HFFc6 (cell line): Measurements from ENCODE around the gene RAD9A. TPM values are rescaled to one million over a fixed set of nuclear protein-coding genes. Genes with fewer than 3 reads are reported as not detected.
A peak's percentile ranks its signal among the peaks of the same experiment; 100 is the strongest.

Source experiments
- DNase-seq: peaks from one replicate; pipeline ENCODE4 v3.0.0-alpha.2; 2018
- H3K27ac Mint-ChIP-seq: 2 replicates; pipeline ENCODE4 v1.8.0; 2020; ENCODE audit warnings: mild to moderate bottlenecking, mixed read lengths
- H3K27me3 Mint-ChIP-seq: 2 replicates; pipeline ENCODE4 v1.8.0; 2021; ENCODE audit warnings: mild to moderate bottlenecking, moderate library complexity, mixed read lengths; ENCODE audit not compliant: insufficient read depth
- H3K36me3 Mint-ChIP-seq: 2 replicates; pipeline ENCODE4 v1.8.0; 2021; ENCODE audit warnings: low read depth, mixed read lengths
- H3K4me1 Mint-ChIP-seq: 2 replicates; pipeline ENCODE4 v1.8.0; 2020; ENCODE audit warnings: low read depth, mixed read lengths
- H3K4me3 Mint-ChIP-seq: 2 replicates; pipeline ENCODE4 v1.8.0; 2020; ENCODE audit warnings: mild to moderate bottlenecking, moderate library complexity, mixed read lengths
- H3K9me3 Mint-ChIP-seq: 2 replicates; pipeline ENCODE4 v1.8.0; 2020; ENCODE audit warnings: mild to moderate bottlenecking, mixed read lengths
- total RNA-seq, 6 experiments: library from RNA; stranded (reverse); fragmentation: NEBNext Ultra II Directional; extraction: Animal tissue kit (Norgen Biotek cat#: 25700); gene quantifications; 2 replicates in 1 of 6; 3 replicates in 5 of 6; pipeline ENCODE4 v1.2.3, GENCODE V29; 2021
- TF ChIP-seq, protein P1 (sequence below): fragments of 200-600 bp; sonication (generic); IDR thresholded peaks from 2 replicates; pipeline ENCODE4 v1.5.0; 2021; ENCODE audit warnings: antibody characterized with exemption, mild to moderate bottlenecking

RAD9A gene
- total RNA-seq, 6 experiments from 2014 or later: 7.6 to 10.3 (median 8.8) TPM

DNA sequence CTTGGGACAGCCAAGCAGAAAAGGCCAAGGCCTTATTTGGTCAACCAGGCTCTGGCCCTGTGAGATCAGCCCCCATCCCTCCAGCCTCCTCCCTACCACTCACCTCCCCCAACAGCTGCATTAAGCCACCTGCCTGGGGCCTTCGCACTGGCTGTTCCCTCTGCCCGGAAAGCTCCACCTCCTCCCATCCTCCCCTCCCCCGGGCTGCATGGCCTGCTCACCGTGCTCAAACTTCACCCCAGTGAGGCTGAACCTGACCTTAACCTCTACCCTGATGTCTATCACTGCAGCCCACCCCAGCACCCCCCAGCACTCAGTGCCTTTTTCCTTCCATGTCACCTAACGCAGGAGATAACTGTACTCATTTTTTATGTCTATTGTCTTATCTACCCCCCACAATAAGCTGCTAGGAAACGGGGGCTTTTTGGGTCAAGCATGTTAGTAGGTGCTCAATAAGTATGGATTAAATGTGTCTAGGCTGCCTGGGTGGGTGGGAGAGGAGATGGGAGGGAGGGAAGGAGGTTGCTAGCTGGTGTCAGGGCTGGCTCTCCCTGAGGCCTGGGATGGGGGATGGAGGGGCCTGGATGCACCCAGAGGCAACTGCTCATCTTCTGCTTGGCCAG, 44.8 kb downstream of the RAD9A start:
- H3K27me3 Mint-ChIP-seq: peaks cover 9% of the 10 kb centered on the region
- DNase-seq: no peak
- peak overlapping the region; percentile 30; the same call in 1 of the 2 replicates for H3K27ac Mint-ChIP-seq
- TF ChIP-seq, protein P1, sequence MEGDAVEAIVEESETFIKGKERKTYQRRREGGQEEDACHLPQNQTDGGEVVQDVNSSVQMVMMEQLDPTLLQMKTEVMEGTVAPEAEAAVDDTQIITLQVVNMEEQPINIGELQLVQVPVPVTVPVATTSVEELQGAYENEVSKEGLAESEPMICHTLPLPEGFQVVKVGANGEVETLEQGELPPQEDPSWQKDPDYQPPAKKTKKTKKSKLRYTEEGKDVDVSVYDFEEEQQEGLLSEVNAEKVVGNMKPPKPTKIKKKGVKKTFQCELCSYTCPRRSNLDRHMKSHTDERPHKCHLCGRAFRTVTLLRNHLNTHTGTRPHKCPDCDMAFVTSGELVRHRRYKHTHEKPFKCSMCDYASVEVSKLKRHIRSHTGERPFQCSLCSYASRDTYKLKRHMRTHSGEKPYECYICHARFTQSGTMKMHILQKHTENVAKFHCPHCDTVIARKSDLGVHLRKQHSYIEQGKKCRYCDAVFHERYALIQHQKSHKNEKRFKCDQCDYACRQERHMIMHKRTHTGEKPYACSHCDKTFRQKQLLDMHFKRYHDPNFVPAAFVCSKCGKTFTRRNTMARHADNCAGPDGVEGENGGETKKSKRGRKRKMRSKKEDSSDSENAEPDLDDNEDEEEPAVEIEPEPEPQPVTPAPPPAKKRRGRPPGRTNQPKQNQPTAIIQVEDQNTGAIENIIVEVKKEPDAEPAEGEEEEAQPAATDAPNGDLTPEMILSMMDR: no peak
- H3K4me3 Mint-ChIP-seq: no peak overlapping the region
- peaks cover 8% of the 10 kb centered on the region for H3K36me3 Mint-ChIP-seq
- H3K4me1 Mint-ChIP-seq: no peaks in the 10 kb centered on the region
- no peaks in the 10 kb centered on the region for H3K9me3 Mint-ChIP-seq

- peaks cover 1% of the 10 kb centered on the region for H3K36me3 Mint-ChIP-seq
- peaks cover 9% of the 10 kb centered on the region for H3K27me3 Mint-ChIP-seq
- no peak for DNase-seq
- H3K27ac Mint-ChIP-seq: peak within 1 kb of the TSS; percentile 30; the same call in 1 of the 2 replicates
- no peak within 1 kb of the TSS for H3K4me3 Mint-ChIP-seq
- no peaks in the 10 kb centered on the region for H3K9me3 Mint-ChIP-seq
- TF ChIP-seq, protein P1: no peak
- peaks cover 4% of the 10 kb centered on the region; the same call in 1 of the 2 replicates for H3K4me1 Mint-ChIP-seq
These were observed 45.5 kb downstream of the RAD9A start, which contains the start of gene PTPRCAP for GRCh38 chr11:67437082-67437808. TSS of gene PTPRCAP (minus strand) at chr11:67437682. CDS start at chr11:67437619, 63 bp downstream.

DNA sequence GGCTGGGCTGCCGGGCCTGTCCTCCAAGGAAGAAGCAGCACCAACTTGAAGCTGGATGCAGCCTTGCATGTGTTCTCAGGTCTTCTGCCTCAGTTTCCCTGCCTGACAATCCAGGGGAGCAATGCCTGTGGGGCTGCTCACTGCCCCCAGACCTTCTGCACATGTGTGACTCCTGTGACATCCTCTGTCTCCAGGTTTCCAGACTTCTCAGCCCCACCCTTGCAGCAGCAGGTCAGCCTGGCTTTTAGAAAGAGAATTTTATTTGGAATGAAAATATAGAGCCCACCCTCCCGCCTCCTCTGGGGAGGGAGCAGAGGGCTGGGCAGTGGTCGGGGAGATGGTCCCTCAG, 46.0 kb downstream of the RAD9A start:
- TF ChIP-seq, protein P1: no peak
- Mint-ChIP-seq H3K4me3 (no peak overlapping the region), H3K9me3 (no peaks in the 10 kb centered on the region), H3K36me3 (no peaks in the 10 kb centered on the region; the same call in 1 of the 2 replicates), H3K27ac (no peak overlapping the region), H3K4me1 (peaks cover 10% of the 10 kb centered on the region; the same call in 1 of the 2 replicates), H3K27me3 (peaks cover 9% of the 10 kb centered on the region; the same call in 1 of the 2 replicates)
- no peak for DNase-seq

DNA sequence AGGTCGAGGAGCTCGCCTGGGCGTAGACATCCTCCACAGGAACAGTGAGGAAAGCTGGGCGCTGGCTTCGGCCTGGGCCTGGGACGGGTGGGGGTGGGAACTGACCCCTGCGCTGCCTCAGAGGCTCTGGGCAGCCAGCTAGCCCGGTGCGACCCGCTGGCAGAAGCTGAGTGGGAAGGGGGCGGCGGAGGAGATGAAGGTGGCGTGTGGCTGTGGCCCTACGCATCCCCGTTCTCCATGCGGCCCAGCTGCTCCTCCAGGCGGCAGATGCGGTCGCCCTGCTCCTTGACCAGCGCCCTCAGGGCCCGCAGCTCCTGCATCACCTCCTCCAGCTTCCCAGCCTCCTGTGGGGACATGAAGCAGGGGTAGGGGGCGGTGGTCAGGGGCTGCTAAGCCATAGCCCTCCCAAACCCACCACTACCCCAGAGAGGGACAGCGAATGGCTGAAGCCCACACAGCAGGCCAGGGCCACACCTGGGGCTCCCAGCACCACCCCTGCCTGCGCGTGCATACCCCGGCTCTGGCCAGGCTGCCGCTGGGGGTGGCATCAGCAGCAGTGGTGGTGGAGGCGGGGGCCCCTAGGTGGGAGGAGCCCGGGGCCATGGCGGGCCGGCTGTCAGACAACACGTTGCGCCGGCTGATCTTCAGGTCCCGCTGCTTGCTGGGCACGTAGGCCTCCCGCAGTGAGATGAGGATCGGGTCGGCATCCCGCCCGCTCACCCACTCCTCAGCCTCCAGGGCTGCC, 46.5 kb downstream of the RAD9A start:
- peaks cover 9% of the 10 kb centered on the region; the same call in 1 of the 2 replicates for H3K27me3 Mint-ChIP-seq
- no peaks in the 10 kb centered on the region for H3K9me3 Mint-ChIP-seq
- DNase-seq: no peak
- H3K36me3 Mint-ChIP-seq: no peaks in the 10 kb centered on the region; the same call in 1 of the 2 replicates
- TF ChIP-seq, protein P1: no peak
- no peak overlapping the region for H3K27ac Mint-ChIP-seq
- no peak overlapping the region for H3K4me3 Mint-ChIP-seq
- H3K4me1 Mint-ChIP-seq: peaks cover 10% of the 10 kb centered on the region; the same call in 1 of the 2 replicates
